ENCODE measurements around the gene CTNND2. TPM values are rescaled to one million over a fixed set of nuclear protein-coding genes. Genes with fewer than 3 reads are reported as not detected.

Gene CTNND2
- total and polyA plus RNA-seq, 10 of the 15 experiments (the other 5 are each of a cell fraction or from before 2014, with no cell fraction given): 0.02 to 0.16 (median 0.04) TPM; not detected in 7

DNA sequence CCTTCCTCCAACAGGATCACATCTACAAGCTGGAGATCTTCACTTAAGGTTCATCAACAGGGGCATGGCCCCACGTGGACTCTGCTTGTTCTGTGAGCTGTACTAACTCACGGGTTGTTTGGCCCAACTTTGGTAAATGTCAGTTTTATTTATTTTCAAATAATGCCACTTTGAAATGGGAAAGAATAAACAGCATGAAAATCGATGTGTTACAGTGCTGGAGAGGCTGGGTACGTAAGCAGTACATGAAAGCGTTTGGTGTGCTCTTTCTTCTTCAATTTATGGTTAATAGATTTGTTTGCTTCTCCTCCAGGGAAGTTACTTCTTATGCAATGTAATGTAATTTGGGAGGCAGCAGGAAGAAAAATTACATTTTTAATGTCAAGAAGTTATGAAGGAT is 753.3 kb downstream of the CTNND2 start:
- SMC1A ChIA-PET (ENCODE audit: uncharacterized antibody, unreplicated experiment): interaction anchor here (1.0 to 1.2 kb wide), 3 partner anchors 10 to 15 kb away, joined by 3 read pairs; no protein-coding TSS in a partner anchor
- no peak for ATAC-seq

More for the DNA sequence above, 753.3 kb downstream of the CTNND2 start:
- FAIRE-seq: no peak
- Histone ChIP-seq H4K20me1 (ENCODE audit: control insufficient read depth, insufficient read depth) (no peaks in the 10 kb centered on the region), H3K4me2 (ENCODE audit: control insufficient read depth, insufficient read depth) (no peak overlapping the region), H3K9ac (ENCODE audit: control insufficient read depth, insufficient read depth, low read length) (no peak overlapping the region), H3K9me3 (replicated peaks; ENCODE audit: control insufficient read depth, insufficient read depth, low read length) (no peaks in the 10 kb centered on the region), H3K36me3 (ENCODE audit: control insufficient read depth in 2 of 2, insufficient read depth in 2 of 2, low read length in 1 of 2) (no peaks in the 10 kb centered on the region), H2AFZ (ENCODE audit: control insufficient read depth, low read depth, low read length) (no peak overlapping the region), H3K27me3 (replicated peaks in 1 of 2; ENCODE audit: control insufficient read depth in 2 of 2, insufficient read depth in 2 of 2, low read length in 1 of 2) (no peaks in the 10 kb centered on the region; a peak in 2 of 4 replicates), H3K79me2 (ENCODE audit: control insufficient read depth, insufficient read depth, low read length) (no peaks in the 10 kb centered on the region), H3K4me3 (no peak overlapping the region), H3K4me1 (ENCODE audit: control insufficient read depth, insufficient read depth, low read length) (no peaks in the 10 kb centered on the region), H3K27ac (ENCODE audit: control insufficient read depth, insufficient read depth) (no peak overlapping the region)
- BruUV-seq (replicated peaks): no TSS peak
- POLR2A ChIA-PET: interaction anchor here (0.6 kb wide), 1 partner anchor 351 kb away, joined by 5 read pairs; no protein-coding TSS in a partner anchor
- DNase-seq (ENCODE audit: low read depth, low spot score): no peak
- 9% methylated on average over 5 of the region's 5 CpGs for WGBS (ENCODE audit: insufficient coverage, insufficient replicate concordance, low lambda C conversion rate, missing lambda C conversion rate)
- in situ Hi-C loops (cut with MboI): no loop called here
- TF ChIP-seq JUND (IDR thresholded peaks at IDR 0.05; ENCODE audit: low read depth, low read length) (no peak), LARP7 (IDR thresholded peaks at IDR 0.05) (no peak), NR2C1 (IDR thresholded peaks at IDR 0.05) (no peak), NFIC (IDR thresholded peaks at IDR 0.05; ENCODE audit: low read depth, low read length) (no peak), ATF7 (IDR thresholded peaks at IDR 0.05; ENCODE audit: low read depth) (no peak)
- TF ChIP-seq, protein P1, sequence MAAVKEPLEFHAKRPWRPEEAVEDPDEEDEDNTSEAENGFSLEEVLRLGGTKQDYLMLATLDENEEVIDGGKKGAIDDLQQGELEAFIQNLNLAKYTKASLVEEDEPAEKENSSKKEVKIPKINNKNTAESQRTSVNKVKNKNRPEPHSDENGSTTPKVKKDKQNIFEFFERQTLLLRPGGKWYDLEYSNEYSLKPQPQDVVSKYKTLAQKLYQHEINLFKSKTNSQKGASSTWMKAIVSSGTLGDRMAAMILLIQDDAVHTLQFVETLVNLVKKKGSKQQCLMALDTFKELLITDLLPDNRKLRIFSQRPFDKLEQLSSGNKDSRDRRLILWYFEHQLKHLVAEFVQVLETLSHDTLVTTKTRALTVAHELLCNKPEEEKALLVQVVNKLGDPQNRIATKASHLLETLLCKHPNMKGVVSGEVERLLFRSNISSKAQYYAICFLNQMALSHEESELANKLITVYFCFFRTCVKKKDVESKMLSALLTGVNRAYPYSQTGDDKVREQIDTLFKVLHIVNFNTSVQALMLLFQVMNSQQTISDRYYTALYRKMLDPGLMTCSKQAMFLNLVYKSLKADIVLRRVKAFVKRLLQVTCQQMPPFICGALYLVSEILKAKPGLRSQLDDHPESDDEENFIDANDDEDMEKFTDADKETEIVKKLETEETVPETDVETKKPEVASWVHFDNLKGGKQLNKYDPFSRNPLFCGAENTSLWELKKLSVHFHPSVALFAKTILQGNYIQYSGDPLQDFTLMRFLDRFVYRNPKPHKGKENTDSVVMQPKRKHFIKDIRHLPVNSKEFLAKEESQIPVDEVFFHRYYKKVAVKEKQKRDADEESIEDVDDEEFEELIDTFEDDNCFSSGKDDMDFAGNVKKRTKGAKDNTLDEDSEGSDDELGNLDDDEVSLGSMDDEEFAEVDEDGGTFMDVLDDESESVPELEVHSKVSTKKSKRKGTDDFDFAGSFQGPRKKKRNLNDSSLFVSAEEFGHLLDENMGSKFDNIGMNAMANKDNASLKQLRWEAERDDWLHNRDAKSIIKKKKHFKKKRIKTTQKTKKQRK (IDR thresholded peaks at IDR 0.05; ENCODE audit: low read depth, low read length): no peak
- TF ChIP-seq, protein P2, sequence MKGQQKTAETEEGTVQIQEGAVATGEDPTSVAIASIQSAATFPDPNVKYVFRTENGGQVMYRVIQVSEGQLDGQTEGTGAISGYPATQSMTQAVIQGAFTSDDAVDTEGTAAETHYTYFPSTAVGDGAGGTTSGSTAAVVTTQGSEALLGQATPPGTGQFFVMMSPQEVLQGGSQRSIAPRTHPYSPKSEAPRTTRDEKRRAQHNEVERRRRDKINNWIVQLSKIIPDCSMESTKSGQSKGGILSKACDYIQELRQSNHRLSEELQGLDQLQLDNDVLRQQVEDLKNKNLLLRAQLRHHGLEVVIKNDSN (IDR thresholded peaks at IDR 0.05; ENCODE audit: borderline replicate concordance, extremely low read length, insufficient read depth, low read depth, low read length): no peak
- TF ChIP-seq, protein P3, sequence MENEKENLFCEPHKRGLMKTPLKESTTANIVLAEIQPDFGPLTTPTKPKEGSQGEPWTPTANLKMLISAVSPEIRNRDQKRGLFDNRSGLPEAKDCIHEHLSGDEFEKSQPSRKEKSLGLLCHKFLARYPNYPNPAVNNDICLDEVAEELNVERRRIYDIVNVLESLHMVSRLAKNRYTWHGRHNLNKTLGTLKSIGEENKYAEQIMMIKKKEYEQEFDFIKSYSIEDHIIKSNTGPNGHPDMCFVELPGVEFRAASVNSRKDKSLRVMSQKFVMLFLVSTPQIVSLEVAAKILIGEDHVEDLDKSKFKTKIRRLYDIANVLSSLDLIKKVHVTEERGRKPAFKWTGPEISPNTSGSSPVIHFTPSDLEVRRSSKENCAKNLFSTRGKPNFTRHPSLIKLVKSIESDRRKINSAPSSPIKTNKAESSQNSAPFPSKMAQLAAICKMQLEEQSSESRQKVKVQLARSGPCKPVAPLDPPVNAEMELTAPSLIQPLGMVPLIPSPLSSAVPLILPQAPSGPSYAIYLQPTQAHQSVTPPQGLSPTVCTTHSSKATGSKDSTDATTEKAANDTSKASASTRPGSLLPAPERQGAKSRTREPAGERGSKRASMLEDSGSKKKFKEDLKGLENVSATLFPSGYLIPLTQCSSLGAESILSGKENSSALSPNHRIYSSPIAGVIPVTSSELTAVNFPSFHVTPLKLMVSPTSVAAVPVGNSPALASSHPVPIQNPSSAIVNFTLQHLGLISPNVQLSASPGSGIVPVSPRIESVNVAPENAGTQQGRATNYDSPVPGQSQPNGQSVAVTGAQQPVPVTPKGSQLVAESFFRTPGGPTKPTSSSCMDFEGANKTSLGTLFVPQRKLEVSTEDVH (IDR thresholded peaks at IDR 0.05; ENCODE audit: low read depth, partially characterized antibody): no peak
- RAD21 ChIA-PET (ENCODE audit: unreplicated experiment): no interaction called here
- intact Hi-C loops (cut with micrococcal nuclease; ENCODE audit: unreplicated experiment): no loop called here
- CTCF ChIA-PET: interaction anchor here (0.9 kb wide), 1 partner anchor 17 kb away, joined by 3 read pairs; no protein-coding TSS in a partner anchor

Data from GM12878 (cell line).